ENCODE measurements around the gene PPP2R2D. TPM values are rescaled to one million over a fixed set of nuclear protein-coding genes. Genes with fewer than 3 reads are reported as not detected.
A peak's percentile ranks its signal among the peaks of the same experiment; 100 is the strongest.

Gene PPP2R2D
- total RNA-seq, 4 donors from 2014 or later, result 18.6 to 27.5 (median 22.1) TPM

- Histone ChIP-seq H3K4me3 (no peak overlapping the region), H3K27ac (no peak overlapping the region), H3K27me3 (no peaks in the 10 kb centered on the region), H3K4me1 (peaks cover 2 to 6% (median 5%) of the 10 kb centered on the region in 3 donors), H3K9me3 (no peaks in the 10 kb centered on the region), H3K36me3 (no peaks in the 10 kb centered on the region)
- 78 to 89% methylated on average over 3 of the region's 3 CpGs for WGBS, 2 donors
- intact Hi-C loops (cut with DNase I), result no loop called here
- TF ChIP-seq POLR2A (IDR thresholded peaks at IDR 0.05), result no peak
- TF ChIP-seq CTCF (IDR thresholded peaks at IDR 0.05), result no peak
- DNase-seq, result no peak
Measured at GRCh38 chr10:131991726-131992125, 90.9 kb downstream of the PPP2R2D start.

- Histone ChIP-seq H3K36me3 (no peaks in the 10 kb centered on the region), H3K27me3 (no peaks in the 10 kb centered on the region), H3K4me1 (peaks cover 5 to 21% (median 19%) of the 10 kb centered on the region in 3 donors), H3K27ac (no peak overlapping the region), H3K9me3 (no peaks in the 10 kb centered on the region), H3K4me3 (no peak overlapping the region)
- no peak for TF ChIP-seq POLR2A (IDR thresholded peaks at IDR 0.05)
- no peak for TF ChIP-seq CTCF (IDR thresholded peaks at IDR 0.05)
- intact Hi-C loops (cut with DNase I), result no loop called here
- DNase-seq, result no peak
- WGBS, 2 donors, result 69 to 80% methylated on average over 14 of the region's 14 CpGs
Measured at GRCh38 chr10:131993275-131993674, 92.5 kb downstream of the PPP2R2D start.

- H3K27ac ChIP-seq, result no peak overlapping the region
- H3K4me3 ChIP-seq, result no peak overlapping the region
- DNase-seq, result no peak
- peaks cover 5 to 32% (median 27%) of the 10 kb centered on the region in 3 donors for H3K4me1 ChIP-seq
- WGBS, 2 donors, result 78 to 86% methylated on average over 1 to 2 of the region's 3 CpGs
- H3K36me3 ChIP-seq, result no peaks in the 10 kb centered on the region
- H3K9me3 ChIP-seq, result no peaks in the 10 kb centered on the region
- H3K27me3 ChIP-seq, result no peaks in the 10 kb centered on the region
- no peak for TF ChIP-seq CTCF (IDR thresholded peaks at IDR 0.05)
- TF ChIP-seq POLR2A (IDR thresholded peaks at IDR 0.05), result no peak
- intact Hi-C loops (cut with DNase I), result no loop called here
Measured at GRCh38 chr10:131994435-131994834, 93.6 kb downstream of the PPP2R2D start.

GRCh38 chr10:131996466-131997365 lies 95.9 kb downstream of the PPP2R2D start:
- H3K4me3 ChIP-seq, result peak overlapping the region in 1 of 4 donors; percentile 38

More at GRCh38 chr10:131996466-131997365, 95.9 kb downstream of the PPP2R2D start:
- H3K36me3 ChIP-seq, result no peaks in the 10 kb centered on the region
- H3K27ac ChIP-seq, result peak overlapping the region; percentile 75 to 88 (median 82)
- H3K4me1 ChIP-seq, result peaks cover 5 to 32% (median 27%) of the 10 kb centered on the region in 3 donors
- intact Hi-C loops (cut with DNase I), result no loop called here
- TF ChIP-seq POLR2A (IDR thresholded peaks at IDR 0.05) (no peak), CTCF (IDR thresholded peaks at IDR 0.05) (no peak)
- no peaks in the 10 kb centered on the region for H3K27me3 ChIP-seq
- no peaks in the 10 kb centered on the region for H3K9me3 ChIP-seq
- WGBS, 2 donors, result 68 to 72% methylated on average over 14 to 15 of the region's 16 CpGs
- DNase-seq, result no peak
